Measurements from ENCODE around the gene MYLK2.
A peak's percentile ranks its signal among the peaks of the same experiment; 100 is the strongest.
"Not testable (repeated sequence)": the region's sequence is repeated elsewhere in the genome, so short reads cannot be mapped to it uniquely, and the experiment has no call there.

Gene MYLK2

DNA sequence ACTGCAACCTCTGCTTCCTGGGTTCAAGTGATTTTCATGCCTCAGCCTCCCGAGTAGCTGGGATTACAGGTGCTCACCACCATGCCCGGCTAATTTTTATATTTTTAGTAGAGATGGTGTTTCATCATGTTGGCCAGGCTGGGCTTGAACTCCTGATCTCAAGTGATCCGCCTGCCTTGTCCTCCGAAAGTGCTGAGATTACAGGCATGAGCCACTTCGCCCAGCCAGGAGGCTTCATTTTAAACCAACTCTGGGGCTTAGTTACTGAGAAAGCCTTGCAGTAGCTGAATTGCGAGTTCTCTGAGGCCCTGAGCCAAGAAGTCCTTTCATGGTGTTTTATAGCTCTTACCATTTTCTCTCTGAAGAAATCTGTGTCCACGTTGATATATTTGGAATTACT is 5.0 kb upstream of the MYLK2 start:
- not testable (repeated sequence) for H3K4me3 ChIP-seq, H3K27ac ChIP-seq

- H3K27ac ChIP-seq = no peak overlapping the region
- H3K4me3 ChIP-seq = no peak overlapping the region
These were observed 3.6 kb upstream of the MYLK2 start for GRCh38 chr20:31815408-31816188.

GRCh38 chr20:31816221-31816620 is 2.9 kb upstream of the MYLK2 start:
- no peak overlapping the region for H3K4me3 ChIP-seq
- no peak overlapping the region for H3K27ac ChIP-seq

- Histone ChIP-seq H3K4me3 (no peak overlapping the region), H3K27ac (no peak overlapping the region)
These were observed 1.7 kb upstream of the MYLK2 start for GRCh38 chr20:31817461-31817860.

DNA sequence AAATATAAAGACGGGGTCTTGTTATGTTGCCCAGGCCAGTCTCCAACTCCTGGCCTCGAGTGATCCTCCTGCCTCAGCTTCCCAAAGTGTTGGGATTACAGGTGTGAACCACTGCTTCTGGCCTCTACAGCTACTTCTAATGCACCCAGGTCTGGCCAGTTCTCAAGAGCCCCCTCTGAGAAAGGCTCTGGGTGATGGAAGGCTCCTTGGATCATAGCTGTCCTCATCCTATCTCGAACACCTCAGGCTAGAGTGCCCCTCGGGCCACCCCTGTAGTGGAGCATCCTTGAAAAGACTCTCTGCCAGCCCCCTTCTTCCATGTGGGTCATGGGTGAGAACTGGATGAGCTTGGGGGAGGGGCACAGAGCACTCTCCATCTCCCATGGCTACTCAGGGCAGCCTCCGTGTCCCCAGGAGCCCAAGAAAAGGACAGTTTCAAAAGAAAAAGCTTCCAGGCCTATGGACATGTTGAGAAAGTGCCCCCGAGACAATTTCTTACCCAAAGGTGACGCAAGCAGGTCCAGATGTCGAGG is 714 bp upstream of the MYLK2 start:
- H3K27ac ChIP-seq = no peak overlapping the region

DNA sequence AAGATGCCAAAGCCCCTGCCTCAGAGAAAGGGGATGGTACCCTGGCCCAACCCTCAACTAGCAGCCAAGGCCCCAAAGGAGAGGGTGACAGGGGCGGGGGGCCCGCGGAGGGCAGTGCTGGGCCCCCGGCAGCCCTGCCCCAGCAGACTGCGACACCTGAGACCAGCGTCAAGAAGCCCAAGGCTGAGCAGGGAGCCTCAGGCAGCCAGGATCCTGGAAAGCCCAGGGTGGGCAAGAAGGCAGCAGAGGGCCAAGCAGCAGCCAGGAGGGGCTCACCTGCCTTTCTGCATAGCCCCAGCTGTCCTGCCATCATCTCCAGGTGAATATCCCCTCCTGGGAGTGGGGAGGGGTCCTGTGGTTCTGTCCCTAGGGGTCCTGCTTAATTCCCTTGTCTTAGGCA is 1.1 kb downstream of the MYLK2 start:
- Histone ChIP-seq H3K4me3 (no peak overlapping the region), H3K27ac (no peak overlapping the region)

More for the DNA sequence above, 714 bp upstream of the MYLK2 start:
- H3K4me3 ChIP-seq = no peak overlapping the region

DNA sequence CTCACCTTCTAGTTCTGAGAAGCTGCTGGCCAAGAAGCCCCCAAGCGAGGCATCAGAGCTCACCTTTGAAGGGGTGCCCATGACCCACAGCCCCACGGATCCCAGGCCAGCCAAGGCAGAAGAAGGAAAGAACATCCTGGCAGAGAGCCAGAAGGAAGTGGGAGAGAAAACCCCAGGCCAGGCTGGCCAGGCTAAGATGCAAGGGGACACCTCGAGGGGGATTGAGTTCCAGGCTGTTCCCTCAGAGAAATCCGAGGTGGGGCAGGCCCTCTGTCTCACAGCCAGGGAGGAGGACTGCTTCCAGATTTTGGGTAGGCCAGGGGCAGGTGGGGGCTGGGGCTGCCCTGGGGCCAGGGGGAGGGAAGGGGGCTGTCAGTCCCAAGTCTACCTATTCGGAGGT is 2.3 kb downstream of the MYLK2 start:
- no peak overlapping the region for H3K27ac ChIP-seq
- no peak overlapping the region for H3K4me3 ChIP-seq

DNA sequence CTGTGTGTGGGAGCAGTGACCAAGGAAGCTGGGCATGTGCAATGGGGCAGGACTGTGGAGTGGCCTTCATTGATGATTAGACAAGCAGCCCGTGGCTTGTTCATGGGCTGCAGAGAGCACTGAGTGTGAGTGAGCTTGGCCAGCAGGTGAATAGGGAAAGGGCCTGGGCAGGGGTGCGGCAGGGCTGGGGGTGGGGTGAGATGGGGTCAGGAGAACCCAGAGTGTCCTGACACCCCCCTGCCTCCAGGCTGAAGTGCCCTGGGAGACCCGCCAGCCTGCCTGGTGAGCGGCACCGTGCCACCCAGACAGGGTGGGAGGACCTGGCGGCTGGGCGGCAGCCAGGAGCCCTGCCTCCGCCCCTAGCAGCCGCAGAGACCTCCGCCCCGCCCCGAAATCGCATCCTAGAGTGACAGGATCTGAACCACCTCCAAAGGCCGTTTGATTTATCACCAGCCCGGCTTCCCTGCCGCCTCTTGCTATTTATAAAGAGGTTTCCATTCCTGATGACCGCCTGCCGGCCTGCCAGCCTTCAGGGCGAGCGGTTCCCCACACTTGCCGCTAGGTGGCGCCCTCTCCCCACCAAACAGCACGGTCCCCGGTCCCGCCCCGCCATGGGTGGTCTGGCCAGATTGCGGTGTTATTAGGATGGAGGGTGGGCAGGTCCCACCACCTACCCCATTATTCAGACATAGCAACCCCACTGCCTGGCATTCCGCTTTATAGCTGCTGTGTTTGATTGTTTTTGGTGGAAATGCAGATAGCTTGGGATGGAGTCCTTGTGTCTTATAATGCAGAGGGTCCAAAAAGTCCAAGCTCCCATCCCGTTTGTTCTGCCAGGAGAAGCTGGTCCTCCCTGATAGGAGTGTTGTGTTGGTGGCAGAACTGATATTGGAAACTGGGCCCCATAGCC is 3.5 kb downstream of the MYLK2 start:
- H3K27ac ChIP-seq = no peak overlapping the region
- peak overlapping the region in 1 of 7 experiments; percentile 19 for H3K4me3 ChIP-seq

- Histone ChIP-seq H3K27ac (no peak overlapping the region), H3K4me3 (no peak overlapping the region)
These were observed 4.4 kb downstream of the MYLK2 start for GRCh38 chr20:31823360-31824124.

DNA sequence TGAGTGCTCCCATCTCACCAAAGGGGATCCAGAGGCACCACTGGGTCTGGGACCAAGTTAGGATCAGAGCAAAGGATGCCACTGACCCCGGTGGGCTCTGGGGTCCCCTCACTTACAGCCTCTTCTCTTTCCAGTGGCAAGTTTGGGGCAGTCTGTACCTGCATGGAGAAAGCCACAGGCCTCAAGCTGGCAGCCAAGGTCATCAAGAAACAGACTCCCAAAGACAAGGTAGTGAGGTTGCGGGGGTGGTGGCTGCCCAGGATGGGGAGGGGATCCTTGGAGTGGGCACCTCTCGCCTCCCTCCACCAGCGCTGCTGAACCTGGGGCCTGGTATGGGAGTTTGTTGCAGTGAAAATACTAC is 4.9 kb downstream of the MYLK2 start:
- Histone ChIP-seq H3K27ac (no peak overlapping the region), H3K4me3 (no peak overlapping the region)

GRCh38 chr20:31824554-31825313 is 5.6 kb downstream of the MYLK2 start:
- Histone ChIP-seq H3K4me3 (no peak overlapping the region), H3K27ac (no peak overlapping the region)

DNA sequence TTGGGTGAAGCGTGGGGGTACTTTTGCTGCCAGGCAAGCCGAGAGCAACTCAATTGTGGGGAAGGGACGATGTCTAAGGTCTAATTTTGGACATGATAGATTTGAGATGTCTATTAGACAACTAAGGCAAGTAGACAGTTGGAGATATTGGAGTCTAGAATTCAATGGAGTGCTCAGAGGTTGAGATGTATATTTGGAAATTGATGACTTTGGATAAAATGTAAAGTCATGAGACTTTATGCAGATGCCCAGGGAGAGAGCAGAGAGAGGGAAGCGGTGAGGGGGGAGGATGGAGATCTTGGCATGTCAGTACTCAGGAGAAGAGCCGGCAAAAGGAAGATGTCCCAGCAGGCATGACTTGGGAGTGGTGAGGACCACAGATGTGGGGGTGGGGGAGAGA is 6.9 kb downstream of the MYLK2 start:
- no peak overlapping the region for H3K4me3 ChIP-seq

DNA sequence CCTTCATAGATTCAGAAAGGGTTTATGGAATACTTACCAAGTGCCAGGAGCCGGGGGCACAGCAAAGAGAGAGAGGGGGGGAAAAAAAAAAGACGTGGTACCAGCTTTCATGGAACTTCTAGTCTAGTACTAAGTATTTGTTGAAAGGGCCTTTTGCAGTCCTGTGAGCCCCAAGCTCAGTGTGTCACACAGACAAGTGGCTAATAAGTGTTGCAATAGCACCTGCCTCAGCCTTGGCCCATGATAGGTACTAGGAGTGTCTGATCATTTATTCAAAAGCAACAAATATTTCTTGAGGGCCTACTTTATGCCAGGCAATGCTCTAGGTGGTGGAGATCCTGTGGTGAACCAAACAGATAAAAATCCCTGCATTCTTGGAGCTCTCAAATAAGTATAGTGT is 7.9 kb downstream of the MYLK2 start:
- Histone ChIP-seq H3K27ac (no peak overlapping the region), H3K4me3 (no peak overlapping the region)

More for the DNA sequence above, 6.9 kb downstream of the MYLK2 start:
- H3K27ac ChIP-seq = no peak overlapping the region

GRCh38 chr20:31828016-31828415 is 8.9 kb downstream of the MYLK2 start:
- H3K4me3 ChIP-seq, H3K27ac ChIP-seq: not testable (repeated sequence)

DNA sequence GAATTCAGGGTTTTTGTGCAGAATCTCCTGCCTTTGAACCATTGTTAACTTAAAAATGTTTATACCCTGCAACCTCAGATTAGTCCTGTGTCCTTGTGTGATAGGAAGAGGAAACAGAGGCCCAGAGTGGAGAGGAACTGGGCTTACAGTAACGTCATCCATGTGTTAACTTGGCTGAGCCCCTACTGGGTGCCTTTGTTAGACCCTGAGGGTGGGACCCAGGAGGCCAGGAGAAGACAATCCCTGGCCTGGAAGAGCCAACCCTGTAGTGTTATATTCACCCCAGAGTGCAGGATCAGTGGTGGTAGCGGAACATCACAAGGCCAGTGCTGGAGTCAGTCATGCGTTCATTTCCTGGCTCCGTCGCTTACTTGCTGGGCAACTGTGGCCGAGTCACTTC is 10.6 kb downstream of the MYLK2 start:
- Histone ChIP-seq H3K27ac (no peak overlapping the region), H3K4me3 (no peak overlapping the region)

DNA sequence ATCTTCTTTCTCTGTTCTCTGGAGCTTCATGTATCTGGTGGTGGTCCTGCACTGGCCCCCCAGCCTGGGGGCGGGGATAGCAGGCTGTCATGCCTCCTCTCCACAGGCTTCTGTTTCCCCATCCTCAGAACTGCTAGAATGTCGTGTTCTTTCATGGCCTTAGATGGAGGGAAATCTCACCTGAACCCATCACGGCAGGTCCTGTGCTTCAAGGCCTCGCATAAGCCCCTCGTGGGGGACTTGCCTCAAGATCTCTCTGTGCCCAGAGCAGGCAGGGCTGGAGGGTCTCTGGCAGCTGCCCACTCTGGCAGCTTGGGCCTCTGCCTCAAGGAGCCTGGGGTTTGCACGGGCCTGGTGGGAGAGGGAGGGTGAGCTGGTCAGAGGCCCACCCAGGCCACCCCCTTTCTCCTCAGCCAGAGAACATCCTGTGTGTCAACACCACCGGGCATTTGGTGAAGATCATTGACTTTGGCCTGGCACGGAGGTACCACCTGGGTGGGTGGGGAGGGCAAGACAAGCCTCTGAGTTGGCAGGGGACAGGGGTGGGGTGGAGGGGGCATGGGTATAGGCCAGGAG is 11.3 kb downstream of the MYLK2 start:
- H3K4me3 ChIP-seq = no peak overlapping the region
- H3K27ac ChIP-seq = no peak overlapping the region

GRCh38 chr20:31831211-31831610 is 12.1 kb downstream of the MYLK2 start:
- H3K4me3 ChIP-seq = no peak overlapping the region
- no peak overlapping the region for H3K27ac ChIP-seq

GRCh38 chr20:31831771-31832306 is 12.7 kb downstream of the MYLK2 start:
- Histone ChIP-seq H3K4me3 (no peak overlapping the region), H3K27ac (no peak overlapping the region)

Measured in skin epidermis (tissue), 12 donors.